HPDE6-E6E7 (cell line): ENCODE measurements around the gene DNAJA1.

ENCODE experiments used
- DNase-seq: peaks from one replicate; pipeline ENCODE4 v3.0.0; 2011; ENCODE audit warnings: missing footprints; ENCODE audit errors: extremely low spot score

DNAJA1 gene

DNA sequence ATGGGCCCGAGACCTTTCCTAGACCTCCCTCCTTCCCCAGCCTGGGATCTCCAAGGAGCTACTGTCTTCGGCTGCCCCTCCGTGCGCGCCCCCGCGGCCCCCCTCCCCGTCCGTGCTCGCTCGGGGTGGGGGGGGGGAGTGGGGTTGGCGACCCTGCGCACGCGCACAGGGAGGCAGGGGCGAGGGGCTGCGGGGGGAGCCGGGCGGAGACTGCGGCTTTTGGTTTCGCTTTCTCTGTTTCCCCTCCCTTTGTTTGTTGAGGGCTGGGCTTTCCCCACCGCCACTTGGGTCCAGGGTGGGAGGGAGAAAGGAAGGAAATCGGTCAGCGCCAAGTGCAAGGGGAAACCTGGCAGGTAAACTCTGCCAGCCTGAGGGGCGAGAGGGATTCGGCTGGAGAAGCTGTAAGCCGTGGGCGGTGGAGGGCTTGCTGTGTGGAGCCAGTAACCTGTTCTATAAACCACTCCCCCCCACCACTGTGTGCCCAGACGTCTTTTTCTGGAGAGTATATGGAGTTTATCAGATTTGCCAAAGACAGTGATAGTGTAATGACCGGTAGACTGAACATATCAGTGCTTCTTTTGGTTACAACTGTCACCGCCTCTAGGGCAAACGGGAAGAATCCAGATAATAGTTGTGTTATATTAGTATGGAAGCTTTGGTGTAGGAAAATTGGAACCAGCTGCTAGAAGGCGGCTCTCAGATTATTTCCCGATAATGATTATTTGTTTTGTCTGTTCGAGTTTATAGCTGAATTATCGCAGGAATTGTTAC lies 684 bp downstream of the DNAJA1 start:
- DNase-seq, result peak; percentile 32

DNA sequence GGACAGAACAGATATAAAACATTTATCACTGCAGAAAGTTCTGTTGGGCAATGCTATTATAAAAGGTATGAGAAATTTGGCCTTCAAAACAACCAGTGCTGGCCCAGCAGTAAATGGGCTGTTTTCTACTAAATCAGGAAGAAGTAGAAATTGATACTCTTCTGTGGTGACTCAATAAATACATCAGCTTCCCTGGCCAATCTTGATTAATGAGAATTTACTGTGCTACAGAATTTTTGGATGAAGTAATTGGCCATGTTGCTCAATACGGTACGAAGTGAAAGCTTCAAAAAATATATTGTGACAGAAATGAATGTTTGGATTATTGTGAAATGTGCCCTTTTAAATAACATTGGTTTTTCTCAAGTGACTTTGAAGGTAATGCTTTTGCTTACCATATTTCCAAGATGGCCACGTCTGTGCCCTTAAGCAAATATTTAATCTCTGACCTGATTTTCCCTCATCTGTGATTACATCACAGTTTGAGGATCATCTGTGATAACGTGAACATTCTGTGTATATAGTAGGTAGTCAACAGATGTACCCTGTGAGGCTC lies 4.2 kb downstream of the DNAJA1 start:
- DNase-seq, result no peak

DNA sequence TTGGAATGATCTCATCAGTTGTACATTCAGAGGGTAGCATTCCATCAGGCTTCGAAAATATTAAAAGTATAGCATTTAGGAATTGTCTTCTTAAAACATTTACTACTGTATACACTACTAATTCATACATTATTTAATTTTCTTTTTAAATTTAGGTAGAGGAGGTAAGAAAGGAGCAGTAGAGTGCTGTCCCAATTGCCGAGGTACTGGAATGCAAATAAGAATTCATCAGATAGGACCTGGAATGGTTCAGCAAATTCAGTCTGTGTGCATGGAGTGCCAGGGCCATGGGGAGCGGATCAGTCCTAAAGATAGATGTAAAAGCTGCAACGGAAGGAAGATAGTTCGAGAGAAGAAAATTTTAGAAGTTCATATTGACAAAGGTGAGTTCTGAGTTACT lies 5.2 kb downstream of the DNAJA1 start:
- DNase-seq, result no peak

DNA sequence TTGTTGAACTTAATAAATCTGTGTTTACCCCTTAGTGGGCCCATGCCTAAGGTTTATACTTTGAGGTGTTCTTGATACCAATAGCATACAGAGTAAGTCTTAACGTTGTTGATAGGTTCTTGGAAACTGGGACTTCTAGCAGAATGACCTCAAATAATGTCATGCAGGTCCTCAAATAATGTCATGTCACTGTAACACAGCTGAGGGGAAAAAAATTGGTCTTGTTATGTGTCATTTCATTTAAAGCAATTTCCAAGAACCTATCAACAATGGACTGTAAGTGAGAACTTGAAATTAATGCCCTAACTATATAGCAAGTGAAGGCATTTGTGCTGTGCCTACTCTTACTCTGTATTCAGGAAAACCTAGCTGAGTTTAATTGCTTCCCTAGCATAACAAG lies 7.2 kb downstream of the DNAJA1 start:
- DNase-seq, result no peak

DNA sequence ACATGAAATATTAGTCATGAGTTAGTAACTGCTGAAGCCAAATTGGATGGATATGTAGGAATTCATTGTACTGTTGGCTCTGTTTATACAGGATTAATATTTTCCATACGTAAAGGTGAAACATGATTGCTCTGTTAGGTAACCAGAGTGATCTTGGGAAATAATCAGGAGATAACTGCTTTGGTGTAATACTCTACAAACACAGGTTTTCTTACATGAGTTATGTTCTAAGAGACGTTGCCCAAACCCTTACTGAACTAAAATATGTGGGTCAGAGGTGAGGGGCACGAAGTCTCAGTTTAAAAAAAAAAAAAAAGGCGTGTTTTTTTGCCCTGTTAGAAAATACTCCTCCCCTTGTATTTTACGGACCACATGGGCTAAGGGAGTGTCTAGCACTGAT lies 7.8 kb downstream of the DNAJA1 start:
- no peak for DNase-seq

DNA sequence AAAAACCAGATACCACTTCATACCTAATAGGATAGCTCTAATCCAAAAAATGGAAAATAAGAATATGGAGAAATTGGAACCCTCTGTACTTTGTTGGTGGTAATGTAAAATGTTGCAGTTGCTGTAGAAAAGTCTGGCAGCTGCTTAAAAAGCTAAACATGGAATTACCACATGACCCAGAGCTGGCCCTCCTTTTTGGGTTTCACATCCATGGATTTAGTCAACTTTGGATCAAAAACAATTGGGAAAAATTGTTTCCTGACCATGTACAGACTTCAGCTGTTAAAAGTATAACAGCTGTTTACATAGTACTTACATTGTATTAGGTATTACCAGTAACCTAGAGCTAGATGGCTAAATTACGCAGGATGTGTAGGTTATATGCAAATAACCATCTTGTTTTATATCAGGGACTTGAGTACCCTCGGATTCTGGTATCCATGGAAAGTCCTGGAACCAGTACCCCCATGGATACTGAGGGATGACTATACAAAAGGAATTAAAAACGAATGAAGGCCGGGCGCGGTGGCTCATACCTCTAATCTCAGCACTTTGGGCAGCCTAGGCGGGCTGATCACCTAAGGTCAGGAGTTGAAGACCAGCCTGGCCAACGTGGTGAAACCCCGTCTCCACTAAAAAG lies 15.8 kb downstream of the DNAJA1 start:
- no peak for DNase-seq

DNA sequence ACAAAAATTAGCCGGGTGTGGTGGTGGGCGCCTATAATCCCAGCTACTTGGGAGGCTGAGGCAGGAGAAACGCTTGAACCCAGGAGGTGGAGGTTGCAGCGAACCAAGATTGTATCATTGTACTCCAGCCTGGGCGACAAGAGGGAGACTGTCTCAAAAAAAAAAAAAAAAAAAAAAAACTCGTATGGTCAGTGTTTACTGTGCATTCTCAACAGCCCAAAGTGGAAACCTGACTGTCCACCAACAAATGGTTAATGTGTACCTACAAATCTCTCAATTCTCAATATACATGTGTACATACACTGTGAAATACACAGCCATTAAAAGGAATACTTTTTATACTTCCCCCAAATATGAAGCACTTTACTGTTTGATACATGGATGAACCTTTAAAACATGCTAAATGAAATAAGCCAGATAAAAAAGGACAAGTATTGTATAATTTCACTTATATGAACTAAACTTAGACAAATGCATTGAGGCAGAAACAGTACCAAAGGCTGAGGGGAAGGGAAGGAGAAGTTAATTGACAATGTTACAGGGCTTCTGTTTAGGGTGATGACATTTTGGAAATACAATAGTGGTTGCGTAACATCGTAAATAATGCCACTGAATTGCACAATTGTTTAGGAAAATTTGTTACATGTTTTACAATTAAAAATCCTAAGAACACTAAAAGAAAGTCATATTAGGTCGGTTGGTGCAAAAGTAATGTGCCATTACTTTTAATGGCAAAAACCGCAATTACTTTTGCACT lies 16.5 kb downstream of the DNAJA1 start:
- no peak for DNase-seq

DNA sequence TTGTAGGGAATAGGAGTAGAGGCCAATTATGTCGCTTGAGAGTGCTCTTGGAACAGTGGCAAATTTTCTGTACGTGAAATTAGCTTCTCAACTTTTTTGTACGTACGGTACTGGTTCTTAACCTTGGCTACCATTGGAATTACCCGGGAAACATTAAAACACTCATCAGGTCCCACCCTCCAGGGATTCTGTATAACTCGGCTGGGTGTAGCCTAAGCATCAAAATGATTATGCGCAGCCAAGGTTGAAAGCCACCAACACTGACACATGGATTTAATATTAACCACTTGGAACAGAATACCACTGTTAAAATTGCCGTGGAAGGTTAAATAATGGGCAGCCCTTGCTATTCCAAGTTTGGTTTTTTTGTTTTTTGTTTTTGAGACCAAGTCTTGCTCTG lies 17.4 kb downstream of the DNAJA1 start:
- DNase-seq, result no peak

DNA sequence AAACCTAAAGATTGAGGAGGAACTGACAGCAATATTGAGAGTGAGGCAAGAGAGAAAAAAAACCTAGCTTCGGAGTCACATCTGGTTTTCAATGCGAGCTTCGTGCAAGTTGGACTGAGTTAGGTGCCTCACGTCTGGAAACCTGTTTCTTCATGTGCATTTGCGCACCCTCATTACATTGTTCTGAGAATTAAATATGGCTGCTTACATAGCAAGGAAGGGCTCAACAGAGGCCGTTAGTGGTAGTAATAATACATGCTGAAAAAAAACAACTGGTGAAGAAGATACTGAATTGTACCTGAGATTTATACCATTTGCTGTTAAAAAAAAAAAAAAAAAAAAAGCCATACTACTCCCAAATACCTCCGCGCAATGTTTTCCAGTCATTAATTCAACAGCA lies 18.6 kb downstream of the DNAJA1 start:
- DNase-seq, result no peak

DNA sequence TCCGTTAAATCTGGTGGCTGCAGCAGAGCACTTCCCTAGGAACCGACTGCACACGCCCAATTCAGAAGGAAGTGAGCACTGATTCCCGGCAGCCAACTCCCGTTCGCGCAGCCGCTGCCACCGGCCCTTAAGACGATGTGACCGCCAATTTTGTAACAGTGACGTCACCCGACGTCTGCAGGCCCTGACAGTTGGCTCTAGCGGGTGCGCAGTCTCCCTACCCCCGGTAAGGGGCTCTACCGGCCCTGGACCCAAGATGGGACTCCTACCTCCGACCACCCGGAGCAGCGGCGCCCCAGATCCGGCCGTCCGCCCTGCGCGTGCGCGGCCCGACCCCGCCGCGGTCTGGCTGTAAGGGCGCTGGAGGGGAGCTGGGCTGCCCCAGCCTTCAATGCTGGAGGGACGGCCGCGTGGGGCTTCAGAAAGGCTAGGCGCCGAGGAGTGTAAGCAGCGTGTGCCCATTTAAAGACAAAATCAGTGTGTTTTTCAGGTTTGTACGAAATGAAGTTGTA lies 19.1 kb downstream of the DNAJA1 start:
- DNase-seq, result peak; percentile 81

DNA sequence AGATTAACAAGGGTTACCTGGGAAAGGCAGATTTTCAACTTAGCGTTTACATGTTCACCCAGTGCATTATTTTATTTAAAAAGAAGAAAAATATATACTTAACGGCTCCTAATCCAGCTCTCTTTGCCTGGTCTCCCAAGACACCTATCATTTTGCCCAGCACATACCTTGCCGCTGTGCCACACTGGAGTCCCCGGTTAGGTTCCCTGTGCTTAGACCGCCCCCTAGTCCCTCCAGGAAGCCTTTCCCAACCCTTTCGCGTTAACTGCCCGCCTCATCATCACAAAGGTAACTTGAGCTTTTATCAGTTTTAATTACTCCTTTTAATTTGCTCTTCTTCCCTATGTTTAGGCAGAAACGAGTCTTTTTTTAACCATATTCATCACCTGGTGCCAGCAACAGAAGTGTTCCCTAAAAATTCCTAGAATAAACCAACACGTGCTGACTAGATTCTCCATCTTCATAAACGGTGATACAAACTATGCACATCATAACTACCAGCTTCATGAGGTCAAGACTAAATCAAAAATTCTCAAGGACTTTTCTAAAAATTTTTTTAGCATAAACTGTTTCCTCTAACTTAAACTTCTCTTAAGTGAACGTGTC lies 19.7 kb downstream of the DNAJA1 start:
- peak; percentile 22 for DNase-seq

DNA sequence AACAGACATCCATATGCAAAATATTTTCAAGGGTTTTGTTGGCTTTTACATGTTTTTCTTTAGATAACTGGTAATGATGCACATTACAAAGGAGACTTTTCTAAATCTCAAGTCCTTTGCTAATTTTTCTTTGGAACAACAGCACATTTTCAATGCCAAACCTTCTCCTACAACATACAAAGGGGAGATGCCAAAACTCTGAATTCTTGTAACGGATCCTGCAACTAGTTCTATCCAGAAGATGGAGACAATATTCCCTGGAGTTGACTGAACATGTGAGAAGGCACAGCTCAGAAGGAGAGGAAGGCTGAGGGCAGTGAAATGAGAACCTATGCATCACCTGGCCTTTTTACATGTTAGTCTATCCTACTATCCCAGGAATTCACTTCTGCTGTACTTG lies 21.0 kb downstream of the DNAJA1 start:
- DNase-seq, result no peak

DNA sequence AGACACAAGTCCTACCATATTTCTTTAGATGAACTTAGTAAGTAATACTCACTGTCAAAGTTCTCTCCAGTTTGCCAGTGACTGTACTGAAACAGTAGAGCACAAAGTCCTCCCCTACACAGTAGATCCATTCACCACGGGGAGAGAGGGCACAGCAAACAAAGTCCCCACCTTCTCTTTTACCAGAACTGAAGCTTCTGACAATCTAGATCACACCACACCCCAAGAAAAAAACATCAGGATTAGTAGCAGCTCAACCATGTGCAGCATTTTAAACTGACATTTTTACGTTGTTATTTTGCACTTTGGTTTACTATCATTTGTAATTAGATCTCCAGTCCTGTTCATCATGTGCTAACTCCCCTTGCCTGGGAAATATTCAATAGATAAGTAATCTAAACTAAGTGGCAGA lies 23.0 kb downstream of the DNAJA1 start:
- DNase-seq, result no peak

DNA sequence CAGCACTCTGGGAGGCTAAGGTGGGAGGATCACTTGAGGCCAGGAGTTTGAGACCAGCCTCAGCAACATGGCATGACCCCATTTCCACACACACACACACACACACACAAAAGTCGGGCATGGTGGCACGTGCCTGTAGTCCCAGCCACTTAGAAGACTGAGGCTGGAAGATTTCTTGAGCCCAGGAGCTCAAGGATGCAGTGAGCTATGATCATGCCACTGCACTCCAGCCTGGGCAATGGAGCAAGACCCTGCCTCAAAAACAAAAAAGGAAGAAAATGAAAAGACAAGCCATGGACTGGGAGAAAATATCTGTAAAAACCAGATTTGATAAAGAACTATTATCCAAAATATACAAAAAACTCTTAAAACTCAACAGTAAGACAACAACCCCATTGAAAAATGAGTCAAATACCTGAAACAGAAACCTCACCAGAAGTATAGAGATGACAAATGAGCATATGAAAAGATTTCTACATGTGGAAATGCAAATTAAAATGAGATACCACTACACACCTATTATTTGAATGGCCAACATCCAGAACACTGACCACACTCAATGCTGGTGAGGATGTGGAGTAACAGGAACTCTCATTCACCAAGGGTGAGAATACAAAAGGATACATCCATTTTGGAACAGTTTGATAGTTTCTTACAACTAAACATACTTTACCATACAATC lies 24.7 kb downstream of the DNAJA1 start:
- DNase-seq, result no peak

DNA sequence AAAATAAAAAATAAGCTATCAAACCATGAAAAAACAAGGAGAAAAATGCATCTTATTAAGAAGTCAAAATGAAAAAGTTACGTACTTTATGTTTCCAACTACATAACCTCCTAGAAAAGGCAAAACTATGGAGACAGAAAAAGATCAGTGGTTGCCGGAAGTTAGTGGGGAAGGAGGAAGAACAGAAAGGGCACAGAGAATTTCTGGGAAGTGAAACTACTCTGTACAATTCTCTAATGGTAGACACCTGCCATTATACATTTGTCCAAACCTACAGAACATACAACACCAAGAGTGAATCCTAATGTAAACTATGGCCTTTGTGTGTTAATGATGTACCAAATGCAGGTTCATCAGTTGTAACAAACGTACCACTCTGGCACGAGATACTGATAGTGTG lies 26.1 kb downstream of the DNAJA1 start:
- DNase-seq, result no peak

DNA sequence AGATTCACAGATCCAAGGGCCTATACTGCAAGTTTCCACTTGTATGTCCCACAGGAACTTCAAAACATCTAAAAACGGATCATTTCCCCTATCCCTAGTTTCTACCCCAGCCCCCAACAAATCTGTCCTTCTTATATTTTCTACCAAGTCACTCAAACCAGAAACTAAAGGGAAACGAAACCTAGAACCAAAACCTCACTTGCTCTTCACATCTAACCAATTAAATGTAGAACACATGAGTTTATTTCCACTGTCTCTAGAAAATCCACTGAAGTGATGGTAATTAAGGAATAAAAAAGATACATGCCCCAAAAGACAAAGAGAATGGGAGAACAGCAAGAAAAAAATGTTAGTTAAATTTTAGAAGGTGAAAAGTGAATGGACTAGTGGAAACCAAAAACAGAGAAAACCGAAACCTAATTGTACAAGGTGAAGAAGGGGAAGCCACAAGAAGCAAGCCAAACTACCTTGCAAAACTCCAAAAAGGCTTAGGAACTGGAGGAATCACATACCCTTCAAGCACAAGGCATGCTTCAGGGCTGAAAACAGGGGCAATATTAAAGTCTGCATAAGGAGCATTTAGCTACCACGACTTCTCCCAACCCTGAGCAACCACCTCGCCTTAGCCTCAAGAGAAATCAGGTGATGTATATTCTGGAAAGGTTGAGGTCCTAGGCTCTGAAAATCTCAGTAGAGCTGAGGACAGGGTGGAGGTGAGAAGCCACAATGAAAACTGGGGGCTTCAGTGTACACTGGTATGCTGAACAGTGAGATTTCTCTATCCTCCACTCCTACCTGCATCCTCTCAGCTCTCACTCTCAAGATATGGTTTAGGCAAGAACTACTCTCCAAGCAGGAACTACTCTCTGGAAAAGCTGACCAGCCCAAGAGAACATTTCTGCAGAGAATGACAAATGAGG lies 40.3 kb downstream of the DNAJA1 start:
- no peak for DNase-seq

DNA sequence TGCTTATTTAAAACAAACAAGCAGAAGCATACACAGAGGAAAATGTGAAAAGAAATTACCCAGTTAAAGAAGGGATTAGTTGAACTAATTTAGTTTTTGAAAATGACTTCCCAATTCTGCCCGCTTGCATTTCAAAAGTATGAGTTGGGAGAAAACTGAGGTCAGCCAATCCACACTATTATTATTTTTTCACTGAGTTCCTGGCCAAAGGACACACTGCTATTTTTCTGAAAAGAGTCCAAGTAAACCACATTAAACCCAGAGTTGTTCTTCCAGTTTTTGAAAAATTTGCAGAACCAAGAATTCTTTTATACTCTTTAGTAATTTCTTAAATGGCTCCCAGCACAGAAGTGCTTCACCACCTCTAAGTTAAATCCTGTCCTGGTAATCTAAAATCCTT lies 43.9 kb downstream of the DNAJA1 start:
- DNase-seq, result no peak

DNA sequence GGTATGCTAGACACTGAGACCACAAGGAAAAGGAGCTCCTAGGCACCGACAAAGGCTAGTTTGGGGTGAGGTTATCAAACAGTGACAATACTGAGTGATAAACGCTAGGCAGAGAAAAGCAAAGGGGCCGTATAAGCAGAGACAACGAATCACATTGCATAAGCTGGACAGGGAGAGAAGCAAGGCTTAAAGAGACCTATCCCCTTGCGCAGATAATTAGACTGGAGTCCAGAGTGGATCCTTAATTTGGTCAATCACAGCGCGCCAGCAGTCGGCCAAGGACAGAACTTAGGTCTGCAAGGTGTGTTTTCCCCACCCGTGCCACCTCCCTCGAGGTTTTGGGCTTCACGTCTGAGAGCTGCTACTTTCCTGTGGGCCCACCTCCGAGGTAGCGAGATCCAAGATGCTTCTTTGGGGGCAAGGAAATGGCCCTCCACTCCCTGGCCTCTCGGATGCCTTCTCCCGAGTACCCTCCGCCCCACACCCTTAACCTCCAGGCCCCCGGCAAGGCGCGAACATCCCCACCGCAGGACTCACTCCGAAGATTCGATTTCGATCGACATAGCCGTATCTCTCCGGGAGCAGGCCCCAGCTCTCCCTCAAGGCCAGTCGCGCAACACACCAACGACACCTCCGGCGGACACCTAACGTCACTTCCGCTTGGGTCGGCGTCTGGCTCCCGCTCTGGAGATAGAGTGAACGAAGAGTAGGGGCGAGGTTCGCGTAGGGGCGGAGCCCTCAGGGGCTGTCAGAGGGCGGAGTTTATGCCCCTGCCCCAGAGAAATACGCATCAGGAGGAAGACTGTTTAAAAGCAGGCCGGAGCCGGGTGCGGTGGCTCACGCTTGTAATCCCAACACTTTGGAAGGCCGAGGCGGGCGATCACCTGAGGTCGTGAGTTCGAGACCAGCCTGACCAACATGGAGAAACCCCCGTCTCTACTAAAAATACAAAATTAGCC lies 51.3 kb downstream of the DNAJA1 start, which contains the start of gene SMU1:
TSS of gene SMU1 (minus strand) at position 629 of the 959 bp plus-strand sequence. CDS start at position 563, 66 bp downstream.
- DNase-seq, result peak; percentile 96

DNA sequence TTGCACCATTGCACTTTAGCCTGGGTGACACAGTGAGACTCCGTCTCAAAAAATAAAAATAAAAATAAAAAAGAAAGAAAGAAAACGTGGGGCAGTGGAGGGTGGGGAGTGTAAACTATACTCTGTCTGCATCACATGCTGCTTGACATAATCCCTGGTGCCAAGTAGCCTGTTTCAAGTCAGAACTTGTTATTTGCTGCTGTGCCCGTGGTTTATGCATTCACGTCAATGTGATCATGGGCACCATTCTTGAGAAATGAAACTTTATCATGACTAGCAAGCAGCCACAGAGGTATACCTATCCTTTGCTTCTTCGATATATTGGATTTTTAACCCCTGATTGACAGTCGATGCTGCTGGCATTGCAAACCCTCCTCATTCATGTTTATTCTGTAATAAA lies 55.5 kb downstream of the DNAJA1 start:
- peak; percentile 80 for DNase-seq
